Measurements from ENCODE around the gene FRMPD4. TPM values are rescaled to one million over a fixed set of nuclear protein-coding genes. Genes with fewer than 3 reads are reported as not detected.

FRMPD4 gene
- total RNA-seq, 1 donor from 2014 or later = 0.07 TPM

DNA sequence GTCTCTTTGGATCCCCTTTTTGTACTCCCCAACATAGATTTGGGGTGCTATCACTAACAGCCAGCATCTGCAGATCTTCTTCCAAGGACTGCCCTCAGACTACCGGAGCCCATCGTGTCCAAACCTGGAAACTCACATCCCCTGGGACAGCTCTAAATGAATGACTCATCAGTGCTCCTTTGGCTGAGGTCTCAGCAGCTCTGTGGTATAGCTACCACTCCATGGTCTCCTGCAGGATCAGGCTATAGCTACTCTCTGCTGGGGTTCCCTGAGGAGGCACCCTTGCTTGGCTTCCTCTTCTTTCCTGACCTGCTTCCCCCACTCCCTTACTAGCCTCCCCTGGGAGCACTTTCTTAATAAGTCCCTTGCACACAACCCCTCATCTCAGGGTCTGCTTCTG lies 555.5 kb downstream of the FRMPD4 start:
- Mint-ChIP-seq H3K9me3 (peaks cover 3% of the 10 kb centered on the region), H3K4me1 (no peaks in the 10 kb centered on the region), H3K27ac (ENCODE audit: unreplicated experiment) (no peak overlapping the region), H3K4me3 (no peak overlapping the region), H3K27me3 (ENCODE audit: low read depth) (no peaks in the 10 kb centered on the region), H3K36me3 (ENCODE audit: low read depth) (no peaks in the 10 kb centered on the region)
- DNase-seq (ENCODE audit: low read depth, low spot score) = no peak
- TF ChIP-seq CTCF (conservative IDR thresholded peaks at IDR 0.05) = no peak

DNA sequence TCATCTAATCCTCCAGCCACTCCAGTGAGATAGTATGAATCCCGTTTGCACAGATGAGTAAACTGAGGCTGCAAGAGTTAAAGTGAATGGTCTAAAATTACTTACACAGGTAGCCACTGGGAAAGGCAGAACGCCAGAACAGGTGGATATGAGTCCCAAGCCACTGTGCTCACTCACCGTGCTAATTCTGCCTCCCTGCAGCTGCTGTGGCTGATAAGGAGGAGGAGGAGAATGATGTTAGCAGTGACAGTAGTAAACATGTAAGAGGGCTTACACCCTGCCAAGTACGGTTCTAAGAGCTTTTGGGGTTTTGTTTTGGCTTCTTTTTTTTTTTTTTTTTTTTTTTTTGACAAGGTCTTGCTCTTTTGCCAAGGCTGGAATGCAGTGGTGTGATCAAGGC lies 562.5 kb downstream of the FRMPD4 start:
- no peaks in the 10 kb centered on the region for H3K36me3 Mint-ChIP-seq (ENCODE audit: low read depth)

GRCh38 chrX:12701628-12702027 lies 563.4 kb downstream of the FRMPD4 start:
- H3K27ac Mint-ChIP-seq (ENCODE audit: unreplicated experiment) = no peak overlapping the region
- no peaks in the 10 kb centered on the region for H3K27me3 Mint-ChIP-seq (ENCODE audit: low read depth)
- no peaks in the 10 kb centered on the region for H3K36me3 Mint-ChIP-seq (ENCODE audit: low read depth)
- H3K4me1 Mint-ChIP-seq = peaks cover 20% of the 10 kb centered on the region
- H3K4me3 Mint-ChIP-seq = no peak overlapping the region
- peak; percentile 70 for TF ChIP-seq CTCF (conservative IDR thresholded peaks at IDR 0.05)
- peak; percentile 32 for DNase-seq (ENCODE audit: low read depth, low spot score)
- H3K9me3 Mint-ChIP-seq = peaks cover 3% of the 10 kb centered on the region

More for the DNA sequence above, 562.5 kb downstream of the FRMPD4 start:
- no peak for DNase-seq (ENCODE audit: low read depth, low spot score)
- peaks cover 3% of the 10 kb centered on the region for H3K9me3 Mint-ChIP-seq
- no peaks in the 10 kb centered on the region for H3K27me3 Mint-ChIP-seq (ENCODE audit: low read depth)
- H3K27ac Mint-ChIP-seq (ENCODE audit: unreplicated experiment) = no peak overlapping the region
- no peak overlapping the region for H3K4me3 Mint-ChIP-seq
- peaks cover 20% of the 10 kb centered on the region for H3K4me1 Mint-ChIP-seq
- TF ChIP-seq CTCF (conservative IDR thresholded peaks at IDR 0.05) = no peak

DNA sequence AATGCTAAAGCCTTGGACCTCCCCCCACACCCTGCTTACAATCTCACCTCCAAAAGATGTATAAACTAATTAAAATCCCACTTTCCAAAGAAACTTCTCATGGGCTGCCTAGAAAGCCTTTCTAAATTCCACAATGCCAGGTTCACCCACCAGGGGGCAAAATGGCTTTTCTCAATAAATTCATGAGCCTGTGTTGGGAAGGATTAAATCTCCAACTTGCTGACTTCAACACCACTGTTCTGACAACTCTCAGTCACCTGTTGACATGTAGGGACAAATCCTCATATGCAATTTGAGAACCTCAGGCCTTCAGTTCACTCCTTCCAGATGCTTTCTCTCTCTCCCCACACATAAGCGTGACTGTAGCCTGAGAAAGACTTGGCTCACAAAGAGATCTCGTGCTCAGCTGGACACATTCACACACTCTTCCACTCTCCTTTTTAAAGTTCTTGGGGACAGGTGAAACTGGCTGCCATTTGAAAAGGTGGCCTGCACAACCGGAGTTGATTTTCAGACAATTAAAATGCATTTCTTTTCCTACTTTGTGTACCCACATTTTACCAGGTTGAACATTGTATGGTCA lies 564.3 kb downstream of the FRMPD4 start:
- Mint-ChIP-seq H3K4me3 (no peak overlapping the region), H3K9me3 (peaks cover 3% of the 10 kb centered on the region), H3K36me3 (ENCODE audit: low read depth) (no peaks in the 10 kb centered on the region), H3K4me1 (peaks cover 20% of the 10 kb centered on the region), H3K27ac (ENCODE audit: unreplicated experiment) (no peak overlapping the region), H3K27me3 (ENCODE audit: low read depth) (no peaks in the 10 kb centered on the region)
- DNase-seq (ENCODE audit: low read depth, low spot score) = peak; percentile 14
- TF ChIP-seq CTCF (conservative IDR thresholded peaks at IDR 0.05) = peak; percentile 57

DNA sequence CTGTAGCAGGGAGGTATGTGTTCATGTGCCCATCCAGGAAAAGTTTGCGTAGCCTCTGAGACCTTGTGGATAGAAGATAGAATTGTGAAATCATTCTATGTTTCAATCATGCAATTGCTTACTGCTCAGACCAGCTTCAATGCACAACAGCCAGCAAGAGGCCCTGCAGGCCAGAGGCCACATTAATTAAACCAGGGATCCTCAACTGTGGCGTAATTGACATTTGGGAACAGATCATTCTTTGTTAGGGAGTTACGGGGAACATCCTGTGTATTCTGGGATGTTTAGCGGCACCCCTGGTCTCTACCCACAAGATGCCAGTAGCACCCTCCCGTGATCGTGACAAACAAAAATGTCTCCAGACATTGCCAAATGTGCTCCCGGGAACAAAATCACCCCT lies 566.4 kb downstream of the FRMPD4 start:
- Mint-ChIP-seq H3K9me3 (no peaks in the 10 kb centered on the region), H3K27me3 (ENCODE audit: low read depth) (no peaks in the 10 kb centered on the region), H3K4me3 (no peak overlapping the region), H3K36me3 (ENCODE audit: low read depth) (no peaks in the 10 kb centered on the region), H3K27ac (ENCODE audit: unreplicated experiment) (no peak overlapping the region), H3K4me1 (peaks cover 20% of the 10 kb centered on the region)
- no peak for TF ChIP-seq CTCF (conservative IDR thresholded peaks at IDR 0.05)
- no peak for DNase-seq (ENCODE audit: low read depth, low spot score)
